HG02588 (cell line): ENCODE data around the gene PSPN.
A peak's percentile ranks its signal among the peaks of the same experiment; 100 is the strongest.
"Not testable (repeated sequence)": the region's sequence is repeated elsewhere in the genome, so short reads cannot be mapped to it uniquely, and the experiment has no call there.

Experiments
- ATAC-seq: cut with Tn5 transposase; IDR thresholded peaks from one replicate; pipeline ENCODE4 v1.9.1; 2021; ENCODE audit warnings: mild to moderate bottlenecking, moderate library complexity; ENCODE audit not compliant: unreplicated experiment

PSPN gene

DNA sequence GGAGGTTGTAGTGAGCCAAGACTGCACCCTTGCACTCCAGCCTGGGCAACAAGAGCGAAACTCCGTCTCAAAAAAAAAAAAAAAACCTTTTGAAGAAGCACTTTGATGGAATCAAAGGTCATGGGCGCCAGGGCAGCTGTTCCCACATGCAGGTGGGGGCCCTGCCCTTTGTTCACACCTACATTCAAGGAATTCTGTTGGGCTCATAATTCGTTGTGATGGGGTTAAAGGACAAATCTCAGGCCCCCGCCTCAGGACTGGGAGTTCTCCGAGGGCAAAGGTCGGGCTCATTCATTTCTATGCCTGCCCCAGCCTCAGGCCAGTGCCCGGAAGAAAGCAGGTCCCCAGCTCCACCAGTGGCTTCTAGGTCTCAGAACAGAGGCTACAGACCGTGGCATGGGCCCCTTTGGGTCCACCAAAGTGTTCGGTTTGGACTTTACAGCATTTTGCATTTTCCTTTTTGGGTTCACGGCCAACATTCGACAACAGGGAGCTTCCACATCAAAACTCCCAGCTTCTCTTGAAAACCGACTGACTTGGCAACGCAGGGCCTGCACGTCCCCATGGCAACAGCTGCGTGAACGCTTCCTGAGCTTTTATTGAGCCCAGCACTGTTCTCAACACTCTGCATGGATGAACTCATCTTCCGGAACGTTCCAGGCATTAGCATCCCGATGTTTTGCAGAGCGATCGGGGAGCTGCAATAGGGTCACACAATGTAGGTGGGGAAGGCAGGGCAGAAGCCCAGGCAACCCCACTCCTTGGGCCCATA is 27.3 kb upstream of the PSPN start:
- ATAC-seq: no peak

- no peak for ATAC-seq
Observed at GRCh38 chr19:6402058-6402457, 26.3 kb upstream of the PSPN start.

DNA sequence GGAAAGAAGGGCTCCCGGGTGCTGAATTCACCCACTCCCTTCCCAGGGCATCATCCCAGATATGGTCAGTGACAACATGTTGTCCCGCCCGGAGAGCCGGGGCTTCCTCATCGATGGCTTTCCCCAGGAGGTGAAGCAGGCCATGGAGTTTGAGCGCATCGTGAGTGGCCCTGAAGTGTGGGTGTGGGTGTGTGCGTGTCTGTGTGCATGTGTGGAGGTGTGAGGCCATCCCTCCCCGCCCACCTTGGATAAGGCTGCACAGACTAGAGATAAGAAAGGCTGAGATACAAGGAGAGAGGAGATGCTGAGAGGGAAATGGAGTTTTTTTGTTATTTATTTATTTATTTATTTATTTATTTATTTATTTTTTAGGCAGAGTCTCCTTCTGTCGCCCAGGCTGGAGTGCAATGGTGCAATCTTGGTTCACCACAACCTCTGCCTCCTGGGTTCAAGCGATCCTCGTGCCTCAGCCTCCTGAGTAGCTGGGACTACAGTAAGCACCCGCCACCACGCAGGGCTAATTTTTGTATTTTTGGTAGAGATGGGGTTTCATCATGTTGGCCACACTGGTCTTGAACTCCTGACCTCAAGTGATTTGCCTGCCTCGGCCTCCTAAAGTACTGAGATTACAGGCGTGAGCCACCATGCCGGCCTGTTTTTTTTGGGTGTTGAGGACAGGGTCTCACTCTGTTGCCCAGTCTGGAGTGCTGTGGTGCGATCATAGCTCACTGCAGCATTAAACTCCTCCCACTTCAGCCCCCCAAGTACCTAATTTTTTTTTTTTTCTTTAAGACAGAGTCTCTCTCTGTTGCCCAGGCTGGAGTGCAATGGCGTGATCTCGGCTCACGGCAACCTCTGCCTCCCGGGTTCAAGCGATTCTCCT is 24.6 kb upstream of the PSPN start:
- ATAC-seq: not testable (repeated sequence)

DNA sequence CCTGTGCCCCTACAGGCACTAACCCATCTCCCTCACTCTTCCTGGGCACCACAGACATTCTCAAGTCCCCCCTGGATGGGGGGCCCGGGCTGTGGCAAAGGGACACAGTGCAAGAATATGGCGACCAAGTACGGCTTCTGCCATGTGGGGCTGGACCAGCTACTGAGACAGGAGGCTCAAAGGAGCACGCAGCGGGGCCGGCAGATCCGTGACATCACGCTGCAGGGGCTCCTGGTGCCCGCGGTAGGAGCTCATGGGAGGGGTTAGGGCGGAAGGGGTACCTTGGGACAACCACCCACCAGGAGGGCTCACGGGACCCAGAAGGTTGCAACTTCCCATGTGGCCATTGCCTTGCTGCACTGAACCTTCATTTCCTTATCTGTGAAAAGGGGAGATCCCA is 20.6 kb upstream of the PSPN start:
- no peak for ATAC-seq

GRCh38 chr19:6394831-6395230 is 19.1 kb upstream of the PSPN start:
- ATAC-seq: no peak

- peak; percentile 25 for ATAC-seq
Observed at GRCh38 chr19:6393983-6394412, 18.3 kb upstream of the PSPN start.

DNA sequence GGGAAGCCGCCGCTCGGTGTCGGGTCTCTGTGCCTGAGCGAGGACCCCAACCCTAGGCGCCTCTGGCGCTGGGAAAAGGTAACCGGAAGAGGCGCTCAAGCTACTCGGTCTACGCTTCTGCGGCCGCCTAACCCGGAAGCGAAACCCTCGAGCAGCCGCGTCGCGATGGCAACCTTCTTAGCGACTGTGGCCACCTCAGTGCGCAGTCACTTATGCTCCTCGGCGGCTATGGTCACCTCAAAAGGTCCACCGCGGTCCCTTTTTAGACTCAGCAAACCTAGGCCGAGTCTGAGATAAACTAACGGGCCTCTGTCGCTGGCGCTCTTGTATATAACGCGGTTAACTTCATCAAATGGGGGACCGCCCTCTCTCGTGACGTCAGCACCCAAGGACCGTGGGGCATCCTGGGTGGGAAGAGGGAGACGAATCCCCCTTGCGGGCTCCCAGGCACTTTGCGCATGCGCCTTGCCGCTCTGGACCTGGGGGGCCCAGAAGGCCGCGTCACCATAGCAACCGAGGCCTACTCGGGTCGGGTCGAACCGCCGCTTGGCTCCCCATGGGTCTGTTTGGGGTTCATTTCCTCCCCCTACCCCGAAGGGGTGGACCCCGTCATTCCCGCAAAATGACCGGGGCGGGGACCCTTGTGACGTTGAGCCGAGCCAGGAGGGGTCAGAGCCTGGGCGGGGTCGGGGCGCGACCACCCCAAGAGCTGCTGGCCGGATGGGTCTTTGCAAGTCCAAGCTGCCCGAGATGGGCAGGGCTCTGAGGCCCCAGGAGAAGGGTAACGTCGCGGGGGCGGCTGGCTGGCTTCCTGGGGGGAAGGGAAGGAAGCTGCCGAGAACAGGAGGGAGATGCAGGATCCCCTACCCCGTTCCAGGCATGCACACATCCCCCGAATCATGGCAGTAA is 17.6 kb upstream of the PSPN start, which contains the start of gene GTF2F1:
Gene GTF2F1, minus strand, starts transcription at position 91 of the 909 bp plus-strand sequence. CDS start 169 bp downstream, outside the sequence.
- ATAC-seq: peak; percentile 74

DNA sequence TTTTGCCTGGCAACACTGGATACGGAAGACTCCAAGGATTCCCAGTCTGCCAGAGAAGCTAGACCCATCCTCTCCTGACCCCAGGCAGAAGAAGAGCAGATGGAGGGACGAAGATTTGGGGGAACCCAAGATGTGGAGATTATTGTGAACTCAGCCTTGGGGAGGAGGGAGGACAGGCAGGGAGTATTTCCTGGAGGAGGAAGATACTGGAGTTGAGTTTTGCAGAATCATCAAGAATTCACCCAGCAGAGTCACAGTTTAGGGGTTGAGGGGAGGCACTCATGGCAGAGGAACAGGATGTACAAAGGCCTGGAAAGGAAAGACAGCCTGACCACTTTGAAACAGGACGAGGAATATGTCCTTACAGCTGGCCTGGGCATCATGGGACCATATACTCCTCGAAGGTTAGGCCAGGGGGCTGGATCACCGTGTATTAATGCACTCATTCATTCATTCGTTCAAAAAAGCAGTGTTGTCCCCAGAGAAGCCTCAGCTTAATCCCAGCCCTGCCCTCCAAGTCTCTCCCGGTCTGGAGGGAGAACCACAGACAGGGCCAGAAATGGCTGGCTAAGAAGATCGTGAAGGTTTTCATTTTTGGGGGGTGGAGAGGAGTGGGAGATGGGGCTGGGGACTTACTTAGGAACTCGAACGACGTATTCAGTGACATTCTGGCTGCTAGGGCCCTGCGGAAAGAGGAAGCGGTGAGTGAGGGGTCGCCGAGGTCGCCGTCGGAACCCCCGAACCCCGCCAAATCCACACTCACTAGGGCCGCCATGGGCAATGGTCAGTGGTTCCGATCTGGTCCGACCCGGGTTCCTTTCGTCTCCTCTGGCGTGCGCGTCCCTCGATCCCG is 16.7 kb upstream of the PSPN start:
- ATAC-seq: peak; percentile 3

DNA sequence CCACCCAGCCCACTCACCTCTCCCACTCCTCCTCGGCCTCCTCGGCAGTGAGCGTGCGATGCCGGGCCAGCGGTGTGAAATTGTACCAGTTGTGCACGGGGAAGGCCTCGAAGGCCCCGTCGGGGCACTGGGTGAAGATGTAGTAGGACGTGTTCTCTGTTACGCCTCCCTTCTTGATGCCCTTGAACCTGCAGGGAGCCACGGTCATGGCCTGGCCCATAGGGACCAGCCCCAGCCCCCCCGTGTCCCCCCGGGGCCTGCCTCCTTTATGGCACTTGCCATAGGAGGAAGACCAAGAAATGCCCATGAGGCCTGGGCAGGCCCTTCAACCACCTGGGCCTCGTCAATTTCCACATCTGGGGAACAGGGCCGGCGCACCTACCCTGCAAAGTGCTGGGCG is 11.6 kb upstream of the PSPN start:
- ATAC-seq: no peak

DNA sequence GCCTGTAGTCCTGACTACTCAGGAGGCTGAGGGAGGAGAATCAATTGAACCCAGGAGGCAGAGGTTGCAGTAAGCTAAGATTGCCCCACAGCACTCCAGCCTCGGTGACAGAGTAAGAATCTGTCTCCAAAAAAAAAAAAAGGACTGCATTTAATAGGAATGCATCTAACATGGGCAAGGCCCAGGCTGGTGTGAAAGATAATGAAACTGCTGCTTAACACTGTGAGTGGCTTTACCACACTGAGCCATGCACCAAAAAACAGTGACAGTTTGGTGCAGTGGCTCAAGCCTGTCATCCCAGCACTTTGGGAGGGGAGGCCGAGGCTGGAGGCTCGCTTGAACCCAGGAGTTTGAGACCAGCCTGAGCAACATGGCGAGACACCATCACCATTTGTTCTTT is 8.6 kb upstream of the PSPN start:
- no peak for ATAC-seq

DNA sequence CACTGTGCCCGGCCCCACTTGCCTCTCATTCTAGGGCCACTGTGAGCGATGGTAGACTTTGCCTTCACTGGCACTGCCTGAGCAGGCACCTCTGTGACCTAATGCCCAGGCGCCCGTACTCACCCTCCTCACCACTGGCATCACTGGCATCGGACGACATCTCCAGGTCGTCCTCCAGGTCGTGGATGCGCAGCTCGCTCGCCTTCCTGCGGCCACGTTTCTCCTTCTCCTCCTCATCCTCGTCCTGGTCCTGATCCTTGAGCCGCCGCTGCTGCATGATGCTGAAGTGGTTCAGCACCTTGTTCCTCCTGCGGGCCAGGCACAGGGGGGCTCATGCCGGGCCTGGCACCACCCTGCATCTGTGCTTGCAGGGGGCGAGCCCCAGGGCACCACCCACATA is 7.5 kb upstream of the PSPN start:
- no peak for ATAC-seq

GRCh38 chr19:6381030-6381750 is 5.5 kb upstream of the PSPN start:
- no peak for ATAC-seq

DNA sequence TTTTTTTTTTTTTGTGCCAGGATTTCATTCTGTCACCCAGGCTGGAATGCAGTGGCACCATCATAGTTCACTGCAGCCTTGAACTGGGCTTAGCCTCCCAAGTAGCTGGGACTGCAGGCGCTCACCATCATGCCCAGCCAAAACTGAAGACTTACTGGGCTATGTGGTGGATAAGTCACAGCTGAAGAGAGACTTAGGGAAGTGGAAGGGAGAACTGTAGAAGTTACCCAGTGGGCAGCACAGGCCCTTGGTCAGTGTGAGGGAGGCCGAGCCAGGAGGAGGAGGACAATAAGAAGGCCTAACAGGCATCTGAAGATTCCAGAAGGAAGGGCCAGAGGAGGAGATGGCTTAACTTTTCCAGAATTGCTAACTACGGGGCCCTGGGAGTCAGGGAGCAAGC is 4.0 kb upstream of the PSPN start:
- ATAC-seq: no peak

DNA sequence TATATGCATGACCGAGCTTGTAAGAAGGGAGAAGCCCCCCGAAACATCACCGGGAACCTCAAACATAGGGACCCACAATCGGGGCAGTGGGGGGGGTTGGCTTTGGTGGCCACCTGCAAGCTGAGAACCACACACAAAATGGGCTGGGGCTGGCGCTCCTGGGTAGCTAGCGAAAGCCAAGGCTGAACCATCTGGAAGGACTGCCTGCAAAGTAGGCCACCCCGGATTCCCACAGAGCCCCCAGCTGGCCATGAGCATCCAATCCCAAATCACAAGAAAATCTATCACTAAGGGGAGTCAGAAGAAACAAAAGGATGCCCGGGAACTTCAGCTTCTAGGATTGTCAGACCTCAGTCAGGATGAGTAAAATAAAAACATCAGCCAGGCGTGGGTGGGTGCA is 2.8 kb upstream of the PSPN start:
- no peak for ATAC-seq

DNA sequence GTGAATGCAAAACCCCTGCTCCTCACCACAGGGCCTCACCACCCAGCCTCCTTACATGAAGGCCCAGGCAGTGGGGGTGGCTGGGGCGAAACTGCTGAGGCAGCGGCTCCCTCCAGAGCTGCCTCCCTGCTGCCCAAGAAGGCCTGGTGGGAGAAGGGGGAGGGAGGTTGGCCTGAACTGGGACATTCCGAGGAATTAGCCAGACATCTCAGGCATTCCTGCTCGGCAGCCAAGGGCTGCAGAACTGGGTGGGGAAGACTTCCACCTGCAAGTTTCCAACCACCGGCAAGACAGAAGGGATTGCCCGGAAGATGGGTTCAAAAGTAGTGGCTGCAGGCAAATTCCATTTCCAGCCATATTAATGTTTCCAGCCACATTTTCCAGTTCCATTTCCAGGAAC is 2.3 kb upstream of the PSPN start:
- ATAC-seq: no peak

GRCh38 chr19:6376512-6377190 is 918 bp upstream of the PSPN start:
- no peak for ATAC-seq

- ATAC-seq: no peak
Observed at GRCh38 chr19:6374711-6375410, 872 bp downstream of the PSPN start.

DNA sequence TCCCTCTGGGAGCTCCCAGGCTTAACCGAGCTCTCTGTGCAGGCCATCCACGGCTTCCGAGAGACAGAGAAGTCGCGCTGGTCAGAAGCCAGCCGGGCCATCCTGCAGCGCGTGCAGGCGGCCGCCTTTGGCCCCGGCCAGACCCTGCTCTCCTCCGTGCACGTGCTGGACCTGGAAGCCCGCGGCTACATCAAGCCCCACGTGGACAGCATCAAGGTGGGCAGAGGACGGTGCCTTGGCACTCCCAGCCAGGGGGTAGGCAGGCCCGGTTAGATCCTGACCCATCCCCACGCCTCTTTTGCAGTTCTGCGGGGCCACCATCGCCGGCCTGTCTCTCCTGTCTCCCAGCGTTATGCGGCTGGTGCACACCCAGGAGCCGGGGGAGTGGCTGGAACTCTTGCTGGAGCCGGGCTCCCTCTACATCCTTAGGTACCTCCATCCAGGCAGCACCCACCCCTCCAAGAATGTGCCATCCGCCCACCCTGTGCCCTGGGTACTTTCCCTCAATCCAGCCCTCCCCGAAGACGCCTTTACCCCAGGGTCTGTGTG is 1.5 kb downstream of the PSPN start:
- ATAC-seq: no peak
